Mucosa of gallbladder (tissue), 1 donor: ENCODE results near the gene EPG5. TPM values are rescaled to one million over a fixed set of nuclear protein-coding genes. Genes with fewer than 3 reads are reported as not detected.
A peak's percentile ranks its signal among the peaks of the same experiment; 100 is the strongest.
"Not testable (repeated sequence)": the region's sequence is repeated elsewhere in the genome, so short reads cannot be mapped to it uniquely, and the experiment has no call there.

Experiments
- DNase-seq: peaks from one replicate; pipeline ENCODE4 v3.0.0-alpha.2; 2020; ENCODE audit warnings: low spot score
- total RNA-seq: library from RNA; stranded (reverse); gene quantifications from one replicate; pipeline ENCODE4 v1.2.1, GENCODE V29; 2021
- donor health status: DM: no; HTN: no; CAD: no.

The EPG5 gene
- total RNA-seq, 1 donor from 2014 or later = 25.7 TPM

DNA sequence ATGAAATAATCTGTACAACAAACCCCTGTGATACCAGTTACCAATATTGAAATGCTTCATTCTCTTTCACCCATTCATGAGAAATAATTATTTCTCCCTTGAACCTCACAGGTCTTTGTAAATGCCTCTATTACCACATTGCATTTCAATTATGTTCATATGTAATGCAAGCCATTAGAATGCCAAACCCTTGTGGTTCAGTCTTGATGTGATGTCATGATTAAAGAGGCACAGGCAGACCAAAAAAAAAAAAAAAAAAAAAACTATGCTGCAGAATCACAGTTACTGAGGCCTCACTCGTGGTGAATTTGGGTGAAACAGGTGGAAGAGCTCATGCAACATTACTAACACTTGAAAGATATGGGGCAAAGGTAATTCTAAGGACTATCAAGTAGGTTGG, 9.4 kb upstream of the EPG5 start:
- DNase-seq = no peak

DNA sequence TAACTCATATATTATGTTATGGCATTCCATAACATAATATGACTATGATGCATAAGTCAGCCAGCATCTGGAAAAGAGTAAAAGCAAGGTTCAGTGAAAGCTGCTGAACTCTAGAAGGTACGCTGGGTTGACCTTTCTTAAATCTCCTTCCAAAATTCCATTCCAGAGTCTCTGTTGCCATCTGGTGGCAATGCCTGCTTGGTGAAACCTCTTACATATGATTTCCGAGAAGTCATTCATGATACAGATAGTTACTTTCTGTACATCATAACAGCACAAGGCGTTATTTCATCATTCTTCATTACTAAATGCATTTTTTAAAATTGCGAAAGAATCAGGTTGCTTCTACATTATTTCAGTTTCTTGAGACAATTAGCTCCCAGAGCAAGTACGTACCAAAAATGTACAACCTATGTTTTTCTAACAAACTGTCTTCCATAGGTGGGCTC, 7.0 kb upstream of the EPG5 start:
- peak; percentile 67 for DNase-seq

GRCh38 chr18:45964913-45965312, 2.2 kb downstream of the EPG5 start:
- not testable (repeated sequence) for DNase-seq

- no peak for DNase-seq
These were observed 4.3 kb downstream of the EPG5 start for GRCh38 chr18:45962866-45963265.

- DNase-seq = peak; percentile 55
These were observed 4.7 kb downstream of the EPG5 start for GRCh38 chr18:45962461-45962860.

- DNase-seq = not testable (repeated sequence)
These were observed 7.6 kb downstream of the EPG5 start for GRCh38 chr18:45959484-45959883.

DNA sequence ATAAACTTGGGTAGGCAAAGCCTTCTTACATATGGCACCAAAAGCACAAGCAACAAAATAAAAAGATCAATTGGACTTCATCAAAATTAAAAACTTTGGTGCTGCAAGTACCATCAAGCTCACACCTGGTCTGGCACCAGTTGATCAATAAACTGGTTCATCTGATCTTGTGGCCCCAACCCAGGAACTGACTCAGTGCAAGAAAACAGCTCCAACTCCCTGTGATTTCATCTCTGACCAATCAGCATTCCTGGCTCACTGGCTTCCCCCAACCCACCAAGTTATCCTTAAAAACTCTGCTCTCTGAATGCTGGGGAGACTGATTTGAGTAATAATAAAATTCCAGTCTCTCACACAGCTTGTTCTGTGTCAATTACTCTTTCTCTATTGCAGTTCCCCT, 8.4 kb downstream of the EPG5 start:
- no peak for DNase-seq

DNA sequence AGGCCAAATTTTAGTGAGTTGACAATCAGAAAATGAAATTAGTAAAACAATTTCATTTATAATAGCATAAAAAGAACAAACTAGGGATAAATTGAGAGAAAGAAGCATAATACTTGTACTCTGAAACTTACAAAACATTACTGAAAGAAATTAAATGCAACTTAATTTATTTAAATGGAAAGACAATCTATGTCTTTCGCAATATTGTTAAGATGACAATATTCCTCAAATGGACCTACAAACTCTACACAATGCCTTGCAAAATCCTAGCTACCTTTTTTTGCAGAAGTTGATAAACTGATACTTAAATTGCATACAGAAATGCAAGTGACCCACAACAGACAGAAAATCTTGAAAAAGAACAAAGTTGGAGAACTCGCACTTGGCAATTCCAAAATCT, 9.1 kb downstream of the EPG5 start:
- DNase-seq = no peak

DNA sequence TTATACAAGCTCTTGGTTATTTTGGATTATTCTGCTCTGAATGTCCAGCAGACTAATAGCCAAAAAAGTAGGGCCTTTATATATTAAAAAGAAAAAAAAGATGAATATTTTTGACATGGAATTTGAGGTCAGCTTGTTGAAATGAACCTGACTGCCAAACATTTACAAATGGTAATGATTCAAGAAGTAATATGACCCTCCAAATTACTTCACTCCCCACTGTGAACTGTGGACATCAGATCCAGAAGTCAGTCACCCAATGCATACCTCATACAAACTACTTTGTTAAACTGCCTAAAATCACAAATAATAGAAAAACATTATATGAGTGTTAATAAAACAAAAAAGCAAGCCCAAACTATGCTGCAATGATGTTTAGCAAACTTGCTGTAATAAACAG, 10.0 kb downstream of the EPG5 start:
- no peak for DNase-seq

DNA sequence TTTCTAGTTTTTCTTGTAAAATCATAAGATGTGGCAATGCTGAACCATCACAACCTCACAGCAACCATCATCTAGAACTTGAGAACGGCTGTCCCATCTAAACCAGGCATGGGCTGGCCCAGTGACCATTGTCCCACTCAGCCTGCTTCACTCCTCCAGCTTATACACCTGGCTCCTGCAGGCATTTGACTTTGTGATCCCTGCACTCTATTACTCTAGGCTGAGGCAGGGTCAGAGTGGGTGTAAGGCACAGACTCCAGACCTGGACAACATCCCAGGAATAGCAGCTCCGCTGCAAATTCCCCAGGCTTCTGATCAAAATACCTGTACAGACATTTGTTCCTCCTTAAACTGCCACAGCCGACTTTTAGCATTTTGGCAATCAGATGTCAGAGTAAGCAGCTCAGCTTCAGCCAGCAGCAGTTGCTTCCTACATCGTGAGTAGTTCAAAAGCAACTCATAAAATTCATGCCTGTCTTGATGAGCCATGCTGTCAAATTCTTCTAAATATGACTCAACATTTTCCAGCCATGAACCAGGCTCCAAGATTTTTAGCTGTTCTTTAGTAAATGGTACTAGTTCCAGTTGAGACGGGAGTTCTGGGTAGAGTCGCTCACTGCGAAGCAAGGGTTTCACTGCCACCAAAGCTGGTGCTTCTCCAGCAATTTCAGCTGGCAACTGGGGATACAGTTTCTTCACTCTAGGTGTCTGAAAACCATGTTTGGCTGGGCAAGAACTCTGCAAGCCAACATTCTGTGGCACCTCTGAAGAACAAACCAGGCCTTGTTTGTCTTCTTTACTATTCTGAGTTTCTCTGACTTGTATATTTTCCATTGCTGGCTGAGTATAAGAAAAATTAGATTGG, 12.8 kb downstream of the EPG5 start:
- DNase-seq = no peak

DNA sequence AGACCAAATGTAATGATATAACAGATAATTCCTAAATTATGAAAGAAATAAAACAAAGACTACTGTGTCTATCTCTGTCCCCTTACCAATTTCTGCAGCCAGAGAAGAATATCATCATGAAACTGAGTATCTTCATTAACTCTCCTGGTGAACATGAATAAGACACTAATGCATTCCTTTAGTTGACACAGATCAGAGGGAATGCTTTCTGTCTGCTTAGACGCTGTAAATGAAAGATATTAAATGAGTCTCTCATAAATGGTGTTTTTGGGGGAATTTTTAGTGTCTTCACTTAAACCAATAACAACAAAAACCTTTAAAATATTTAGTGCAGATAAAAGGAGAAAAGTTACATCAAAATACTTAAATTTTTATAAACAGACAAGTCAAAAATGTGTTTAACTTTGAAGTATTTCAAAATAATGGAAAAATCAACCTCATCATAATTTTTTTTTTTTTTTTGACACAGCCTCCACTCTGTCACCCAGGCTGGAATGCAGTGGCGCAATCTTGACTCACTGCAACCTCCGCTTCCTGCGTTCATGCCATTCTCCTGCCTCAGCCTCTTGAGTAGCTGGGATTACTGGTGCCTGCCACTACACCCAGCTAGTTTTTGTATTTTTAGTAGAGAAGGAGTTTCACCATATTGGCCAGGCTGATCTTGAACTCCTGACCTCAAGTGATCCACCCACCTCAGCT, 16.0 kb downstream of the EPG5 start:
- no peak for DNase-seq

- no peak for DNase-seq
These were observed 21.5 kb downstream of the EPG5 start for GRCh38 chr18:45945669-45946068.

DNA sequence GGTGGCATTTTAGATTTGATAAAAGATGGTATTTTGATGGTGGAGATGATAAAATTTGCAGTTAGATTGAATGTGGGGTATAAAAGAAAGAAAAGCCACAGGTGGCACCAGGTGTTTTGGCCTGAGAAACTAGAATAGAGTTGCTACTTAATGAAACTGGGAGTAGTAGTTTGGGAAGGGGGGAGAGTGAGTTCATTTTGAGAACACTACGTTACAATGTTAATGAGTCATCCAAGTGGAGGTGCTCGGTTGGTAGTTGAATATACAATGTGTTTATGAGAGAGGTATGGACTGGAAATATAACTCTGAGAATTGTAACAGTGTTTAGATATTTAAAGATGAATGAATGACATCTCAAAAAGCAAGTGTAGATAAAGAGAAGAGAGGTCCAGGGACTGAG, 26.4 kb downstream of the EPG5 start:
- DNase-seq = no peak

DNA sequence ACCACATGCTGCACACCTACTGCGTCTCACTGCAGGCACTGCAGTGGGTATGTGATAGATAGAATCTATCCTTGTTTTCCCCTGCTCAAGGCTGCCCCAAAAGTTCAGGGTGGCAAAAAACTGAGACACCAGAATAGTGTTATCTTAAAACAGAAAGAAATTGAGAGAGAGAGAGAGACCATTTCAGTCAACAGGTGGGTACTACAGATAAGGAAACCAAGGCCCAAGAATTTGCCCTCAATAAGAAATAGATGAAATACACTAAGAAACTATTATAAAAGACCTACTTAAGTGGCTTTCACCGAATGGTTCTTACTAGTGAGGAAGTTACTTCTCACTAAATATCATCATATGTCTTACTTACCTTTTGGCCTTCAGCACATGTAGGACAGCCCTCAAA, 27.9 kb downstream of the EPG5 start:
- no peak for DNase-seq

DNA sequence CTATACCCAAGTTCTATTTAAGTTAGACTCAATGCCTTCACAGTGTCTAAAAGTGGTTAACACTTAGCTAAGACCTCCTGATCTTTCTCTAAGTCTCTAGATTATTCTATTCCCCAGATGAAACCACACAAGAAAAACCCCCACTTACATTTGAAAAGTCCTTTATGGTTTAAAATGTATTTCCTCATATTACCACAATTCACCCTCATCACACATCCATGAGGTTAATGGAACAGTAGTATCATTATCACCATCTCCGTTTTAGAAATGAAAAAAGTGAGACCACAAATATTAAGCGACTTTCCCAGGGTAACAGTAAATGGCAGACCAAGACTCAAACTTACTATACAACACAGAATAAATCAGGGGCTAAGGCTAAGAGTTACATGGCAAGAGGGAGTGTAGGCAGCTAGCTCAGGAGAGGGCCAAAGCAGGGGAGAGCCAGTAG, 28.6 kb downstream of the EPG5 start:
- DNase-seq = no peak

DNA sequence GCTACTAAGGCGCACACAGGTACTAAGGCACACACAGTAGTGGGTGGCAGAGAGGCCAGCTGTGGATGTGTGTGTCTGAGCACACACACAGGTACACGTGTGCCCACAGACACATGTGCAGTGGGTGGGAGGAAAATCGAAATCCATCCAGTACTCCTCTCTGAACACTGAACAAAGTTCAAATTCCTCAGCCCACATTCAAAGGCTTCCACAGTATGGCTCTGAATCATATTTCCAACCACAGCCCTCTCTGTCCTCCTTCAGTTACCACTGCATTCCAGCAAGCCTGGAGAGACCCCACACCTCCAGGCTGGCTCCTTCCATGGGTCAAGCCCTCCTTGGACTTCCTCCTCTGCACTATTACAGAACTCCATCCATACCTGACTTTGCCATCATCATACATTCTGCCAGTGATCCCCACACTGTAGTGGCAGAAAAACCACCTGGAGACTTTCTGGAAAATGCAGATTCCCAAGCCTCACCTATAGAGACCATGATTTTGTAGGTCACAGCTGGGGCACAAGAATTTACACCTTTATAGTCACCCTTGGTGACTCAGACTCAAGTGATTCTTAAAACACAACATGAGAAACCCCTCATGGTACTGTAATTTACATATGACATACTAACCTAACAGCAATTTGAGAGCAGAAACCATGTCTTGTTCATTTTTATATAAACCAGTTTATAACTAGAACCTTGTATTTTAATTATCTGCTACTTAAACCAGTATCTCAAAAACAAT, 31.4 kb downstream of the EPG5 start:
- no peak for DNase-seq

DNA sequence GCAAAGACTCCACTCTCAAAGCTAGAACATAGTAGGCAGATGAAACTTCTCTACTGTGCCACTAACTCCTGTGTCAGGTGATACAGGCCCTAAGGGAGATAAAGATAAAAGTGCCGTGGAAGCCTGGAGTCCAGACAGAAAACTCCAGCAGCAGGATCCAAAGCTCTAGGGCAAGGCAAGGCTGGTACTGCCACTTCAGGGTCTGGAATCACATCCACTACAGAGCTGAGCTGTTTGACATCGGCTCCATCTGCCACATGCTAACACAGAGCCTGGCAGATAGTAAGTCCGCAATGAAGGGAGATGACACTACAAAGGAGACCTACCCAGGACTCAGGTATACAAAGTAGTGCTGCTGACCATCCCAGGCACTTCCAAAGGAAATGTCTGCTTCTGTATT, 34.4 kb downstream of the EPG5 start:
- DNase-seq = no peak

DNA sequence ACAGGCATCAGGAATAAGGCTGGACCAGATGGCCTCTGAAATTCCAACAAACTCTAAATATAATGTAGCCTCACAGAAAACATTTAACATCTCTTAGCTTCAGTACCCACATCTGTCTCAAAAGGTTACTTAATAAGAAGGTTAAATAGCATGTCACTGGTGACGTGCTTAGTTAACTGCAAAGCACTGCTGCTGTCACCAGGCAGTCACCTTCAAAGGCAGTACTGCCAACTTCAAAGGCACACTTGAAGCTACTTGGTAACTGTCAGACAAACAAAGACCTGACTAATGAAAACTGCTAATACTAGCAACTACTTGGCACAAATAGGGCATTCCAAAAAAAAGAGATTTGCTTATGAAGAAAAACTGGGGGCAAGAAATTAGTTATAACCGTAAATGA, 36.2 kb downstream of the EPG5 start:
- no peak for DNase-seq

DNA sequence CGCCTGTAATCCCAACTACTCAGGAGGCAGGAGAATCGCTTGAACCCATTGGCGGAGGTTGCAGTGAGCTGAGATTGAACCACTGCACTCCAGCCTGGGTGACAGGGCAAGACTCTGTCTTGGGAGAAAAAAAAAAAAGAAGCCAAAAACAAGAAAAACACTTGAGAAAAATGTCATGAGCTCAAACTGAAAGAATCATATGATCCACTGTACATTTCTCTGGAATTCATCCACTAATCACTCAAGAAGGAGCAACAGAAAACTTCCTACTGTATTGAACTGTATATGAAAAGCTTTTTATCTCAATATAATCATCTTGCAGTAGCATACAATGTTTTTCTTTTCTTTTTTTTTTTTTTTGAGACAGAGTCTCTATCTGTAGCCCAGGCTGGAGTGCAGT, 40.4 kb downstream of the EPG5 start:
- DNase-seq = no peak

DNA sequence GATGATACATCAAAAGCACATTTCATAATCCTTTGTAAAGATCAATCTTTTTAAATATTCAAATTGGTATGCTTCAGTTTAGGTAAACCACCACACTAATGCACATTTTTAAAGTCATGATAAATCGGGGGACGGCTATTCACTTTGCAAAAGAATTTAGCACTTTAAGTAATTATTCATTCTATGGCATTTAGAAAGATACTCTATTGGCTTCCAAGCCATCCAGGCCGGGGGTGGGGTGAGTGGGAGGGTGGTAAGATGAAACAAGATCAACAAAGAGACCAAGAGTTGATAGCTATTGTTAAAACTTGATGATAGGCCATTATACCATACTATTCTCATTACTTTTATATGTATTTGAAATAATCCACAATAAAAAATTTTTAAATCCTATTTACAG, 41.0 kb downstream of the EPG5 start:
- no peak for DNase-seq

DNA sequence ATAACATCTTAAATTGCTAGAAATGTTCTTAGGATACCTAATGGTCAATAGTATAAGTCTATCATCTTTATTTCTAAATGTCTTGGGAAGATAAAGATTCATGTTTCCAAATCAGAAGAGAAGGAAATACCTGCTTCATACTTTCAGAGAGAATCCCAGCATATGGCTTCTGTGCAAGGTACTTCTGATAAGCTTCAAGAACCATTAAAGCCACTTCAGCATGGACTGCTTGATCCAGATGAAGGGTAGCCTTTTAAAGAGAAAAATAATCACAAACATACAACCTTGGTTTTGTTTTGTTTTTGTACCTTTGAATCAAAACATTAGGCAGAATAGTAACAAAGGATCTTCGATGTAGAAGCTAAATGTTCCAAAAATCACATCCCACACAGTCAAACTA, 44.0 kb downstream of the EPG5 start:
- no peak for DNase-seq

DNA sequence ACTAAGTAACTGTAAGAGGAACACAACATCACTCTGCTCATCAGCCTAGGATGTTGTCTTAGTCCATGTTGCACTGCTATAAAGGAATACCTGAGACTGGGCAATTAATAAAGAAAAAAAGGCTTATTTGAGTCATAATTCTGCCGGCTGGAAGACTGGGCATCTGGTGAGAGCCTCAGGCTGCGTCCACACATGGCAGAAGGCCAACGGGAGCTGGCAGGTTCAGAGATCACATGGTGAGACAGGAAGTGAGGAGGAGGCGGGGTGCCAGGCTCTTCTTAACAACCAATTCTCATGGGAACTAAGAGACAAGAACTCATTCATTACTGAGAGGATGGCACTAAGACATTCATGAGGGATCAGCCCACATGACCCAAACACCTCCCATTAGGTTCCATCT, 46.8 kb downstream of the EPG5 start:
- DNase-seq = peak; percentile 81

DNA sequence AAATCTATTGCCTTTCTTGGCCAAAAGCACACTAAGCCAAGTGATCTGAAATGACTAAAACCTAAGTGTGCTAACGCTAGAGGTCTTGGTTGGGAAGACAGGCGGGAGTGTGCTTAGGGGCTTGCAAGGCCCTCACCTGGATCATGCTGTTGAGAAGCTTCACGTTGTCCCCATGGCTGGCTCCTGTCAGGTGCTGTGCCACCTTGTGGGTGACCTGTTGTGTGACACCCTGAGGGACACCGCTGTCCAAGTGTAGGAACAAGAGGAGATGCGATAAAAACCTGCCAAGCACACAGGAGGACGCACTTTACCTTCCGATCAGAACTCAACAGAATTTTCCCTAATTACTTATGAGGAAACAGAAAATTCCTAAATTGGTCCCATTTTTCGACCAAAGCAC, 50.8 kb downstream of the EPG5 start:
- DNase-seq = no peak
